B cell (primary cell): ENCODE data around the gene DDA1. TPM values are rescaled to one million over a fixed set of nuclear protein-coding genes. Genes with fewer than 3 reads are reported as not detected.

Experiments
- ATAC-seq: fragments of 200-7000 bp; cut with Tn5 transposase; one replicate; pipeline ENCODE4 v1.10.0; 2021; ENCODE audit warnings: low read depth, mild to moderate bottlenecking, moderate number of reproducible peaks, moderate library complexity
- CTCF ChIA-PET: fragments of 350-600 bp; sonication (Branson Sonifier 250); formaldehyde crosslinking; loops from one replicate; lab custom pipeline; 2021; ENCODE audit warnings: antibody characterized with exemption, inconsistent platforms; lab: Charles Lee
- POLR2A ChIA-PET: fragments of 350-600 bp; sonication (Branson Sonifier 250); formaldehyde crosslinking; loops from one replicate; lab custom pipeline; 2021; ENCODE audit warnings: antibody characterized with exemption; lab: Charles Lee
- DNase-seq: peaks from one replicate; pipeline ENCODE4 v3.0.0; 2013
- H2AFZ ChIP-seq: 2 replicates; pipeline ENCODE4 v1.6.1; 2012; ENCODE audit warnings: mild to moderate bottlenecking, low read depth, low read length; ENCODE audit not compliant: insufficient read depth, poor library complexity, severe bottlenecking
- H3K27ac ChIP-seq, 2 donors: 1 replicate in 1 of 2; 2 replicates in 1 of 2; pipeline ENCODE4 v1.5.1; 2012 to 2013; ENCODE audit warnings: low read length in 2 of 2, mild to moderate bottlenecking in 2 of 2, moderate library complexity in 1 of 2
- H3K27me3 ChIP-seq, 4 experiments: fragments of 200-600 bp in 1 of 4; sonication (generic) in 1 of 4; replicated peaks in 1 of 4; 1 replicate in 2 of 4; 2 replicates in 2 of 4; pipeline versions ENCODE4 v1.6.1 to v1.7.0; 2013 to 2016; ENCODE audit warnings: low read length in 3 of 4, mild to moderate bottlenecking in 2 of 4, mixed read lengths in 1 of 4, moderate library complexity in 1 of 4; ENCODE audit not compliant: insufficient read depth in 4 of 4, control insufficient read depth in 3 of 4; ENCODE audit errors: control extremely low read depth in 1 of 4
- H3K36me3 ChIP-seq, 2 experiments: replicated peaks in 1 of 2; 1 replicate in 1 of 2; 2 replicates in 1 of 2; pipeline versions ENCODE4 v1.6.1 to v1.7.1; 2013; ENCODE audit warnings: low read length in 1 of 2; ENCODE audit not compliant: insufficient read depth in 2 of 2, control insufficient read depth in 1 of 2; ENCODE audit errors: control extremely low read depth in 1 of 2, extremely low read depth in 1 of 2
- H3K4me1 ChIP-seq, 2 donors: fragments of 200-600 bp in 1 of 2; sonication (generic) in 1 of 2; 1 replicate in 1 of 2; 2 replicates in 1 of 2; pipeline versions ENCODE4 v1.5.1 to v1.6.1; 2013 to 2017; ENCODE audit warnings: low read length in 2 of 2; ENCODE audit not compliant: control insufficient read depth in 2 of 2, insufficient read depth in 2 of 2
- H3K4me2 ChIP-seq: replicated peaks from 2 replicates; pipeline ENCODE3; 2012; ENCODE audit warnings: mild to moderate bottlenecking, low read depth, low read length; ENCODE audit not compliant: poor library complexity, severe bottlenecking
- H3K4me3 ChIP-seq, 5 experiments: fragments of 200-600 bp in 1 of 5; sonication (generic) in 1 of 5; 1 replicate in 3 of 5; 2 replicates in 2 of 5; pipeline versions ENCODE4 v1.5.1 to v1.7.0; 2011 to 2016; ENCODE audit warnings: low read length in 4 of 5, mild to moderate bottlenecking in 4 of 5, low read depth in 2 of 5, control low read depth in 1 of 5, moderate library complexity in 1 of 5; ENCODE audit not compliant: insufficient read depth in 1 of 5; ENCODE audit errors: control extremely low read depth in 1 of 5, extremely low read depth in 1 of 5
- H3K79me2 ChIP-seq: fragments of 200-600 bp; sonication (generic); one replicate; pipeline ENCODE4 v1.6.0; 2016; ENCODE audit warnings: low read length; ENCODE audit not compliant: control insufficient read depth, insufficient read depth
- H3K9ac ChIP-seq: fragments of 200-600 bp; sonication (generic); 2 replicates; pipeline ENCODE4 v1.6.1; 2017; ENCODE audit warnings: mild to moderate bottlenecking, low read length, moderate library complexity
- H3K9me3 ChIP-seq, 3 donors: one replicate each; pipeline versions ENCODE4 v1.6.1 to v1.7.1; 2013; ENCODE audit warnings: low read length in 2 of 3; ENCODE audit not compliant: control insufficient read depth in 2 of 3, insufficient read depth in 1 of 3; ENCODE audit errors: control extremely low read depth in 1 of 3
- H4K20me1 ChIP-seq: 2 replicates; pipeline ENCODE4 v1.6.0; 2012; ENCODE audit warnings: mild to moderate bottlenecking, low read length; ENCODE audit not compliant: insufficient read depth, control insufficient read depth, poor library complexity, severe bottlenecking
- H3K27ac Mint-ChIP-seq: one replicate; pipeline ENCODE4 v1.8.0; 2021; ENCODE audit warnings: mixed read lengths
- H3K27me3 Mint-ChIP-seq: one replicate; pipeline ENCODE4 v1.8.0; 2021; ENCODE audit warnings: mixed read lengths
- H3K4me1 Mint-ChIP-seq: one replicate; pipeline ENCODE4 v1.8.0; 2021; ENCODE audit warnings: mixed read lengths
- H3K4me3 Mint-ChIP-seq: one replicate; pipeline ENCODE4 v1.8.0; 2021; ENCODE audit warnings: mixed read lengths
- H3K9me3 Mint-ChIP-seq: one replicate; pipeline ENCODE4 v1.8.0; 2022; ENCODE audit warnings: mixed read lengths; ENCODE audit not compliant: insufficient read depth
- EZH2 ChIP-seq: IDR thresholded peaks from 2 replicates; pipeline ENCODE4 v1.6.1; 2012; ENCODE audit warnings: borderline replicate concordance, low read depth, mild to moderate bottlenecking, moderate library complexity, low read length; ENCODE audit not compliant: insufficient read depth, poor library complexity, severe bottlenecking
- WGBS: methylation state at CpG from one replicate; pipeline ENCODE4 v1.1.5; 2013; ENCODE audit warnings: missing lambda C conversion rate; ENCODE audit not compliant: insufficient coverage; 5-methylcytosine and 5-hydroxymethylcytosine counted together
- intact Hi-C: fragments of 100-400 bp; cut with micrococcal nuclease; formaldehyde crosslinking; loops from one replicate; pipeline ENCODE4 v1.10.0; 2022
- polyA plus RNA-seq: library from polyadenylated mRNA; depleted of rRNA; stranded (reverse); fragments of >200 nt; gene quantifications from 2 replicates; pipeline ENCODE4 v1.2.3, GENCODE V29; 2012
- total RNA-seq, 2 donors: library from RNA; stranded (reverse); fragments of 120-200 nt in 1 of 2; gene quantifications; 1 replicate in 1 of 2; 2 replicates in 1 of 2; pipeline versions ENCODE4 v1.2.3 to v1.2.4, GENCODE V29; 2013 to 2022
- TF ChIP-seq, protein P1 (sequence below): fragments of 200-600 bp; IDR thresholded peaks from one replicate; pipeline ENCODE4 v1.8.0; 2022; ENCODE audit warnings: antibody characterized with exemption, mild to moderate bottlenecking

DDA1 gene
- total and polyA plus RNA-seq, 2 donors (not counting 1 experiment from before 2014, with no cell fraction given), result 38.4 TPM

DNA sequence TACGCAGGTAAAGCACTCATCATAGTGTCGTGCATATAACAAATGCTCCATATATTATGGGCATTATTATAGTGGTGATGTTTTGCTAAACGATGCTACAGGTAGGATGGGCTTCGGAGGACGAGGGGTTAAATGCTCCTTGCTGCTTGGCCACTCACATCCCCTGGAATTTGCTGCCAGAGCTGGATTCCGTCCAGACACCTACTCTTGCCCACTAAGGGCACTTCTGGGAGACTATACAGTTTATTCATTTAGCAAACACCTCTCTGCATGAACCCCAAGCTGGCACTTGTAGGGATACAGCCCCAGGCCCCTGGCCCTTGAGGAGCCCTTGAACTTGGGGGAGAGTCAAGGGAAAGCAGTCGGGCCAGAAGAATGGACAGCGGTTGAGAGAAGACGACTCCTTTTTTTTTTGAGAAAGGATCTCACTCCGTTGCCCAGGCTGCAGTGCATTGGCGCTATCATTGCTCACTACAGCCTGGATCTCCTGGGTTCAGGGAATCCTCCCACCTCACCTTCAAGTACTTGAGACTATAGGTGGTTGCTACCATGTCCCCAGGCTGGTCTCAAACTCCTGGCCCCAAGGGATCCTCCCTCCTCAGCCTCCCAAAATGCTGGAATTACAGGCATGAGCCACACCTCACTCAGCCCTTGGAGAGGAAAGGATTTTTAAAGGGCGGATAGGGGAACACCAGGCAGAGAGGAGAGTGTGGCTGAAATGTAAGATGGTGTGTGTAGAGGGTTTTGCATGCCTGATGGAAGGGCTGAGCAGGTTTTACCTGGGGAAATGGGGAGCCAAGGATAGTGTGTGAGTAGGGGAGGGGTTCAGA is 4.8 kb upstream of the DDA1 start:
- intact Hi-C loops, result loop anchor here (1.0 to 10.0 kb wide), 9 partner anchors 12 to 717 kb away; partner anchors contain the start of genes BABAM1, HAUS8, MYO9B and OCEL1
- DNase-seq, result no peak
- peaks cover 30 to 45% of the 10 kb centered on the region in 2 donors for H3K4me1 ChIP-seq
- H3K27me3 ChIP-seq, result no peaks in the 10 kb centered on the region
- peaks cover 38% of the 10 kb centered on the region for H3K79me2 ChIP-seq
- no peaks in the 10 kb centered on the region for H3K9me3 Mint-ChIP-seq
- H3K9me3 ChIP-seq, result no peaks in the 10 kb centered on the region
- 96% methylated on average over 3 of the region's 12 CpGs for WGBS
- peaks cover 2% of the 10 kb centered on the region for H4K20me1 ChIP-seq
- H3K4me2 ChIP-seq, result peak overlapping the region; percentile 96
- H3K9ac ChIP-seq, result no peak overlapping the region
- H3K27ac Mint-ChIP-seq, result peak overlapping the region; percentile 90
- peak overlapping the region; percentile 83 for H2AFZ ChIP-seq
- POLR2A ChIA-PET, result interaction anchor here (0.6 to 1.5 kb wide), 17 partner anchors 12 to 1356 kb away, joined by 3 to 12 read pairs (median 7); partner anchors contain the start of genes BABAM1 and USE1
- peaks cover 48% of the 10 kb centered on the region for H3K4me1 Mint-ChIP-seq
- CTCF ChIA-PET, result interaction anchor here (0.6 to 2.9 kb wide), 20 partner anchors 9 to 233 kb away, joined by 3 to 18 read pairs (median 4); partner anchors contain the start of genes ANKLE1, ANO8, BABAM1 and USE1
- peak overlapping the region; percentile 91 for H3K4me3 Mint-ChIP-seq
- H3K27ac ChIP-seq, result peak overlapping the region; percentile 37 to 57
- peak overlapping the region in 2 of 5 experiments; percentile 6 to 38 for H3K4me3 ChIP-seq
- TF ChIP-seq EZH2, result no peak
- TF ChIP-seq, protein P1, sequence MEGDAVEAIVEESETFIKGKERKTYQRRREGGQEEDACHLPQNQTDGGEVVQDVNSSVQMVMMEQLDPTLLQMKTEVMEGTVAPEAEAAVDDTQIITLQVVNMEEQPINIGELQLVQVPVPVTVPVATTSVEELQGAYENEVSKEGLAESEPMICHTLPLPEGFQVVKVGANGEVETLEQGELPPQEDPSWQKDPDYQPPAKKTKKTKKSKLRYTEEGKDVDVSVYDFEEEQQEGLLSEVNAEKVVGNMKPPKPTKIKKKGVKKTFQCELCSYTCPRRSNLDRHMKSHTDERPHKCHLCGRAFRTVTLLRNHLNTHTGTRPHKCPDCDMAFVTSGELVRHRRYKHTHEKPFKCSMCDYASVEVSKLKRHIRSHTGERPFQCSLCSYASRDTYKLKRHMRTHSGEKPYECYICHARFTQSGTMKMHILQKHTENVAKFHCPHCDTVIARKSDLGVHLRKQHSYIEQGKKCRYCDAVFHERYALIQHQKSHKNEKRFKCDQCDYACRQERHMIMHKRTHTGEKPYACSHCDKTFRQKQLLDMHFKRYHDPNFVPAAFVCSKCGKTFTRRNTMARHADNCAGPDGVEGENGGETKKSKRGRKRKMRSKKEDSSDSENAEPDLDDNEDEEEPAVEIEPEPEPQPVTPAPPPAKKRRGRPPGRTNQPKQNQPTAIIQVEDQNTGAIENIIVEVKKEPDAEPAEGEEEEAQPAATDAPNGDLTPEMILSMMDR, result no peak
- no peaks in the 10 kb centered on the region for H3K27me3 Mint-ChIP-seq
- H3K36me3 ChIP-seq, result no peaks in the 10 kb centered on the region
- no peak for ATAC-seq
